Kidney (tissue), 14 donors: ENCODE measurements around the gene TEX10. TPM values are rescaled to one million over a fixed set of nuclear protein-coding genes. Genes with fewer than 3 reads are reported as not detected.

ENCODE experiments used
- DNase-seq, 5 donors: peaks; one replicate each; pipeline ENCODE4 v3.0.0-alpha.2; 2013 to 2020
- FAIRE-seq: peaks from 2 replicates; lab custom pipeline; 2012; peaks lifted over from hg19 to GRCh38; lab: Jason Lieb, UNC
- H3K27ac ChIP-seq, 2 donors: one replicate each; pipeline ENCODE4 v1.7.0; 2013; ENCODE audit warnings: low read depth in 2 of 2, low read length in 2 of 2, inconsistent platforms in 1 of 2
- H3K27me3 ChIP-seq: one replicate; pipeline ENCODE4 v1.7.1; 2013; ENCODE audit warnings: low read length, inconsistent platforms; ENCODE audit not compliant: control insufficient read depth, insufficient read depth
- H3K36me3 ChIP-seq, 3 donors: one replicate each; pipeline versions ENCODE4 v1.7.0 to v1.7.1; 2013; ENCODE audit warnings: low read length in 3 of 3, control low read depth in 1 of 3, inconsistent platforms in 1 of 3; ENCODE audit not compliant: insufficient read depth in 3 of 3, control insufficient read depth in 2 of 3
- H3K4me1 ChIP-seq, 3 donors: one replicate each; pipeline versions ENCODE4 v1.7.0 to v1.7.1; 2013; ENCODE audit warnings: low read length in 3 of 3, inconsistent platforms in 1 of 3, low read depth in 1 of 3; ENCODE audit not compliant: control insufficient read depth in 2 of 3, insufficient read depth in 2 of 3
- H3K4me3 ChIP-seq, 3 donors: one replicate each; pipeline versions ENCODE4 v1.7.0 to v1.8.1; 2013; ENCODE audit warnings: low read length in 3 of 3, control low read depth in 1 of 3, inconsistent platforms in 1 of 3
- H3K9ac ChIP-seq, 3 donors: one replicate each; pipeline versions ENCODE4 v1.7.0 to v1.7.1; 2013; ENCODE audit warnings: low read length in 3 of 3, control low read depth in 1 of 3, inconsistent platforms in 1 of 3
- H3K9me3 ChIP-seq, 3 donors: one replicate each; pipeline versions ENCODE4 v1.7.0 to v1.7.1; 2013; ENCODE audit warnings: low read length in 3 of 3, control low read depth in 1 of 3, inconsistent platforms in 1 of 3; ENCODE audit not compliant: control insufficient read depth in 2 of 3, insufficient read depth in 1 of 3
- CTCF ChIP-seq: IDR thresholded peaks from 3 replicates; pipeline ENCODE4 v1.5.1; 2012; ENCODE audit warnings: mild to moderate bottlenecking, moderate library complexity, borderline replicate concordance; ENCODE audit not compliant: insufficient read depth; ENCODE audit errors: extremely low read depth
- intact Hi-C: fragments of 100-400 bp; cut with DNase I; formaldehyde crosslinking; loops from one replicate; pipeline ENCODE4 v1.11.1; 2022
- polyA plus RNA-seq: library from polyadenylated mRNA; stranded (reverse); fragments of 350-450 nt; fragmentation: Illumina TruSeq; extraction: RNeasy Lipid Tissue Mini Kit (QIAGEN cat#74804); gene quantifications from one replicate; pipeline ENCODE4 v1.2.3, GENCODE V29; 2014; ENCODE audit warnings: low read depth, low replicate concordance; ENCODE audit not compliant: insufficient read depth
- total RNA-seq: library from RNA; stranded (reverse); fragmentation: NEBNext Ultra II Directional; extraction: Animal tissue kit (Norgen Biotek cat#: 25700); gene quantifications from one replicate; pipeline ENCODE4 v1.2.1, GENCODE V29; 2021
- donor health status: control.
- donor health status: control.
- donor health status: control.
- donor health status: control.
- donor health status: control.
- donor health status: DM: yes; HTN: yes; CAD: no.
- donor health status: Normal renal cell carcinoma (clear cell type).

The TEX10 gene
- total and polyA plus RNA-seq, 2 donors from 2014 or later, result 6.8 to 12.1 TPM

GRCh38 chr9:100354121-100354800 lies 1.5 kb upstream of the TEX10 start:
- FAIRE-seq (no peak), DNase-seq (no peak)
- no peak overlapping the region for H3K27ac ChIP-seq
- H3K4me1 ChIP-seq, result peaks cover 2 to 7% (median 6%) of the 10 kb centered on the region in 3 donors
- H3K27me3 ChIP-seq, result no peaks in the 10 kb centered on the region
- no peaks in the 10 kb centered on the region for H3K36me3 ChIP-seq
- H3K9ac ChIP-seq, result no peak overlapping the region
- no peak overlapping the region for H3K4me3 ChIP-seq
- intact Hi-C loops, result no loop called here
- no peak for TF ChIP-seq CTCF
- H3K9me3 ChIP-seq, result no peaks in the 10 kb centered on the region

DNA sequence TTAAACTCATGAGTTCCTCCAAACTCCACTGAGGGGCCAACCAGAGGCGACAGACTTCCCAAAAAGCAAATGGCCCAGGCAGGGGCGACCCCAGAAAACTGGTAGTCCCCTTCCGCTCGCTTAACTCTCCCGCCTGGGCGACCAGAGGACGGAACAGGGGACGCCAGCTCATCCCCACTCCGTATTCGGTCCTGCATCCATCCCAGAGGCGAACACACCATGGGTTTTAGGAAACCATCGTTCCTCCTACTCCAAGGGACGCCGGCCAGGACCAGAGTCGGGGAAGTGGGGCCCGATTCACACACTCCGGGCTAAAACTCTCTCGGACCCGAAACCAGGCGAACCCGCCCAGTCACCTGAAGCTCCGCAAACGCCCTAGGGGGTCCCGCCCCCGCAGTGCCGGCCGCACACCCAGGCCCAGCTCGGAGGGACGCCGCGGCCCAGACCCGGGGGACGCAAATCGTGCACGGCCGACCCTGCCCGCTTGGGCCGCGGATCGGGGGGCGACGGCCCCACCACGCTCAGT lies 478 bp downstream of the TEX10 start:
- Histone ChIP-seq H3K4me3 (peak overlapping the region; percentile 80 to 95 (median 86)), H3K36me3 (no peaks in the 10 kb centered on the region), H3K9me3 (no peaks in the 10 kb centered on the region), H3K27me3 (no peaks in the 10 kb centered on the region), H3K9ac (peak overlapping the region; percentile 52 to 80 (median 74)), H3K4me1 (peaks cover 2 to 7% (median 6%) of the 10 kb centered on the region in 3 donors), H3K27ac (peak overlapping the region; percentile 68 to 74)
- intact Hi-C loops, result no loop called here
- DNase-seq, result peak in 2 of 5 donors; percentile 63 to 84
- TF ChIP-seq CTCF, result no peak
- no peak for FAIRE-seq

DNA sequence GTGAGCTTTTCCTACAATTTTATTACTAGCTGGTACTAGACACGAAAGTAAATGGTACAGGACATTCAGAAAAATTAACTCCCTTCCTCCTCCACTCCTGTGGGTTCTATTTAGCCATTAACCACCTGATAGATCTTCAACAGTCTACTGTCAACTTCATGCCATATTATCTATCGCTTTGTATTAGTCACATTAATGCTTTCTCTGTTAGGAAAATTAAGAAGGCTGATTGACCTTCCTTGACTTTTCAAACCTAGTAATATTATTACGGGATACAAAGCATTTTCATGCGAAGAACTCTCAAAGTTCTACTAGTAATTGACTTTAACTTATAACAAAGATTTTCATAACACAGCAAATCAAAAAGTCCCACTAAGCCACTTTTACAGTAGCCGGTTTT lies 1.2 kb downstream of the TEX10 start:
- peak overlapping the region; percentile 80 to 95 (median 86) for H3K4me3 ChIP-seq
- H3K9ac ChIP-seq, result peak overlapping the region; percentile 52 to 80 (median 74)
- peak in 1 of 5 donors; percentile 4 for DNase-seq
- TF ChIP-seq CTCF, result no peak
- no peak overlapping the region for H3K27ac ChIP-seq
- intact Hi-C loops, result no loop called here
- no peaks in the 10 kb centered on the region for H3K27me3 ChIP-seq
- no peaks in the 10 kb centered on the region for H3K9me3 ChIP-seq
- H3K36me3 ChIP-seq, result peaks cover 0 to 2% (median 0%) of the 10 kb centered on the region in 3 donors
- FAIRE-seq, result no peak
- peaks cover 2 to 7% (median 6%) of the 10 kb centered on the region in 3 donors for H3K4me1 ChIP-seq
